Bone marrow (tissue), 2 donors: ENCODE measurements around the gene HIRIP3.
A peak's percentile ranks its signal among the peaks of the same experiment; 100 is the strongest.

Experiments used
- DNase-seq, 2 donors: peaks; one replicate each; lab custom pipeline; 2025; lab: John Stamatoyannopoulos, UW

HIRIP3 gene

GRCh38 chr16:29996766-29997250 is 1.4 kb upstream of the HIRIP3 start:
- no peak for DNase-seq

GRCh38 chr16:29995911-29996765 is 721 bp upstream of the HIRIP3 start, which contains the start of gene INO80E:
TSS of gene INO80E (plus strand) at chr16:29996241. CDS start at chr16:29996311, 70 bp downstream.
- peak; percentile 89 to 94 for DNase-seq

GRCh38 chr16:29994600-29995323 is 655 bp downstream of the HIRIP3 start:
- DNase-seq: no peak

- DNase-seq: no peak
These were observed 1.4 kb downstream of the HIRIP3 start for GRCh38 chr16:29993903-29994599.

- DNase-seq: no peak
These were observed 2.1 kb downstream of the HIRIP3 start for GRCh38 chr16:29993191-29993902.

- no peak for DNase-seq
These were observed 3.0 kb downstream of the HIRIP3 start for GRCh38 chr16:29992344-29992967.

GRCh38 chr16:29991571-29991904 is 3.9 kb downstream of the HIRIP3 start:
- no peak for DNase-seq

GRCh38 chr16:29990883-29991570 is 4.4 kb downstream of the HIRIP3 start:
- DNase-seq: no peak

GRCh38 chr16:29990034-29990433 is 5.4 kb downstream of the HIRIP3 start:
- no peak for DNase-seq

- no peak for DNase-seq
These were observed 6.1 kb downstream of the HIRIP3 start for GRCh38 chr16:29989111-29989858.

- no peak for DNase-seq
These were observed 6.9 kb downstream of the HIRIP3 start for GRCh38 chr16:29988346-29989075.

GRCh38 chr16:29987371-29988085 is 7.9 kb downstream of the HIRIP3 start:
- no peak for DNase-seq

GRCh38 chr16:29986931-29987330 is 8.5 kb downstream of the HIRIP3 start:
- no peak for DNase-seq

- DNase-seq: no peak
These were observed 9.2 kb downstream of the HIRIP3 start for GRCh38 chr16:29986231-29986630.

- DNase-seq: no peak
These were observed 10.1 kb downstream of the HIRIP3 start for GRCh38 chr16:29985271-29985811.

GRCh38 chr16:29984764-29985147 is 10.7 kb downstream of the HIRIP3 start:
- no peak for DNase-seq

- no peak for DNase-seq
These were observed 11.2 kb downstream of the HIRIP3 start for GRCh38 chr16:29984137-29984763.
